GM10266 (cell line): ENCODE results near the gene TRIP6.

Experiments
- DNase-seq: peaks from one replicate; pipeline ENCODE4 v3.0.0; 2012; ENCODE audit errors: extremely low spot score
- TF ChIP-seq, protein P1 (sequence below): IDR thresholded peaks from 2 replicates; pipeline ENCODE4 v1.5.1; 2012; ENCODE audit warnings: mild to moderate bottlenecking, low read depth; ENCODE audit not compliant: control insufficient read depth, insufficient read depth; ENCODE audit errors: missing control alignments

TRIP6 gene

DNA sequence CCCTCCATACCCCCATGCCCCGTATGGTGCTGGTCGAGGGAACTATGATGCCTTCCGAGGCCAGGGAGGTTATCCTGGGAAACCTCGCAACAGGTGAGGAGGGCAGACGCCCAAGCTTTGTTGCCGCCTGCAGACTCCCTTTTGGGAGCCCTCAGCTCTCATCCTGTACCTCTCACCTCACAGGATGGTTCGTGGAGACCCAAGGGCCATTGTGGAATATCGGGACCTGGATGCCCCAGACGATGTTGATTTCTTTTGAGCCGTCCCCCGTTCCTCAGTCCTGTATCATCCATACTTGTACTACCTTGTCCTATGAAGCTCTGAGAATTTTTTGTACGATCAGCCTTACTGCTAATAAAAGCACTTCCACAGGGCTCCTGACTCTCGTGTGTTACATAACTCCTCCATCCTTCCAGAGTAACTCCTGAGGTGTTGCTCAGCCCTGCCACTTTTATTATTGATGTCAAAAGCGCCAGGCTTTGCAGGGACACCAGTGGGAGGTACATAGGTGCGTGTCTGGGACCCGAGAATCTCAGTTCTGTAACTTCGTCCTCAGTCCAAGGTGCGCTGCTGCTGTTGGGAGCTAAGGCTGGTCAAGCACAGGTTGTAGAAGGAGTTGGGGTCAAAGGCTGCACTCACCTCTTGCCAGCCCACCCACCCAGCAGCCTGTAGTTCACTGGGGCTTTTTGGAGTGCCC is 21.3 kb downstream of the TRIP6 start:
- TF ChIP-seq, protein P1, sequence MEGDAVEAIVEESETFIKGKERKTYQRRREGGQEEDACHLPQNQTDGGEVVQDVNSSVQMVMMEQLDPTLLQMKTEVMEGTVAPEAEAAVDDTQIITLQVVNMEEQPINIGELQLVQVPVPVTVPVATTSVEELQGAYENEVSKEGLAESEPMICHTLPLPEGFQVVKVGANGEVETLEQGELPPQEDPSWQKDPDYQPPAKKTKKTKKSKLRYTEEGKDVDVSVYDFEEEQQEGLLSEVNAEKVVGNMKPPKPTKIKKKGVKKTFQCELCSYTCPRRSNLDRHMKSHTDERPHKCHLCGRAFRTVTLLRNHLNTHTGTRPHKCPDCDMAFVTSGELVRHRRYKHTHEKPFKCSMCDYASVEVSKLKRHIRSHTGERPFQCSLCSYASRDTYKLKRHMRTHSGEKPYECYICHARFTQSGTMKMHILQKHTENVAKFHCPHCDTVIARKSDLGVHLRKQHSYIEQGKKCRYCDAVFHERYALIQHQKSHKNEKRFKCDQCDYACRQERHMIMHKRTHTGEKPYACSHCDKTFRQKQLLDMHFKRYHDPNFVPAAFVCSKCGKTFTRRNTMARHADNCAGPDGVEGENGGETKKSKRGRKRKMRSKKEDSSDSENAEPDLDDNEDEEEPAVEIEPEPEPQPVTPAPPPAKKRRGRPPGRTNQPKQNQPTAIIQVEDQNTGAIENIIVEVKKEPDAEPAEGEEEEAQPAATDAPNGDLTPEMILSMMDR, result no peak
- no peak for DNase-seq

DNA sequence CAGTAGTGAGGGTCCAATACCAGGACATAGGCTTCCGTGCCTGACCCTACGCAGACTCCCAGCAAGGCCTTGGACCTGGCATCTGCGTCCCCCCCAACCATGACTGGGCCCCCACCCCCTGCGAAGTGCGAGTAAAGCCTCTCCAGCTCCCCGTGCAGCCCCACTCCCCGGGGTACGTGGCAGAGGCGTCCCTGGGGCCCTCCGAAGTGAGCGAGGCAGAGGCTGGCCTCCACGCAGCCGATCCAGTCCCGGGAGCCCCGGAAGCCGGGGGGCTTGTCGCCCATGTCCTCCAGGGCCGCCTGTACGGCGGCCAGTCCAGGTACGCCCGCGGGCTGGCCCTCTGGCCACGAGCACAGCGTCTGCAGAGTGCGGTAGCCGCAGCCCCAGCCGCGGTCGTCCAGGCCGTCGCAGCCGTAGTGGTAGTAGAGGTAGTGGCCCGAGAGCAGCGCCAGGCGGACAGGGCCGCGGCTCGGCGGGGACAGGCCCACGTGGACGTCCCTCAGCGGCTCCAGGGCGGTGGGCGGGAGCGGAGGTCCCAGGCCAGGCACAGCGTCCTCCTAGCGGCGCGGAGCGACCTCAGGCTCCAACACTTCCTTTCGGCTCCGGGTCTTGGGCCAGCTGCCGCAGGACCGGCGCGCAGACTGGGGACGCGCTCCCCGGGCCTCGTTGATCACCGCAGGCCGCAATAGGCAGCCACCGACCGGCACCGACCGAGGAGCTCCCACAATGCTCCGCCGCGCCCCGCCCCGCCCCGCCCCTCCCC is 22.0 kb downstream of the TRIP6 start, which contains the start of gene UFSP1:
Gene UFSP1, minus strand, starts transcription at position 728 of the 763 bp plus-strand sequence. Its CDS starts 444 bp downstream, at position 284.
- no peak for DNase-seq

DNA sequence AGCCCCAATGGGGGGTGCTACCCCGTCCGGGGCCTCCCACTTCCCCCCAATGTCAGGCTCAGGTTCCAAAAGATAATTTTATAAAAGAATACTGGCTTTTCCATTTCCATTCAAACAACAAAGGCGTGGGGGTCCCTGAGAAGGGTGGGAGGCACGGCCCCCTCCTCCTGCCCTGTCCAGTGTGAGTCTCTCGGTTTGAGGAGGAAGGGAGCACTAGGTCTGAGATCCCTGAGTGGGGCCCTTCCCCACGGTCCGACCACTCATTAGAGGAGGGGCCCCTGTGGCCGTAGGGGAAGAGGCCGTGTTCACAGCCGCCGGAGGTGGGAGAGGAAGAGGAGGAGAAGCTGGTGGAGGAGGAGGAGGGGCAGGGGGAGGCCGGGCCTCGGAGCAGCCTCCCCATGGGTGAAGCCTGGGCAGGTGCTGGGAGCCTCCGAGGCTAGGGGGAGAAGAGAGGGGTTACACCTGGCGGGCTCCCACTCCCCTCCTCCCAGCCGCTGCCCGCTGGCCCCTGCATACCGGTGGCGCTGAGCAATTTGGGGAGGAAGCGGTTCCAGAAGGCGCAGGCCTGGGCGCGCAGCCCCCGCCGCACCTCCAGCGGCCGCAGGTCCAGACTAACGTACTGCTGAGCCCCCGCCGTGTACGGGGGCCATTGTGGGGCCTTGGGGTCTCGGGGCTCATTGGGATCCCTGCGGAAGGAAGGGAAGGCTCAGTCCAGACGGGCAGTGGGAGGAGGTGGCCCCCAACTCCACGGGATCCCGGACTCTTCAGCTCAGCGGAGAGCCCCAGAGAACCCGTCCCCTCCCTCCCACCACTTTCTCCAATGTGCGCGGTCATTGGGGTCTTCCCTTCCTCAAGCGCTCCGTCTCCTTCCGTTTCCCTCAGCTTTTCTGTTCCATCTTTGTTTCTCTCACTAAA is 23.7 kb downstream of the TRIP6 start:
- DNase-seq, result no peak
- TF ChIP-seq, protein P1, result no peak

More for the DNA sequence above, 22.0 kb downstream of the TRIP6 start, which contains the start of gene UFSP1:
- TF ChIP-seq, protein P1, result no peak

DNA sequence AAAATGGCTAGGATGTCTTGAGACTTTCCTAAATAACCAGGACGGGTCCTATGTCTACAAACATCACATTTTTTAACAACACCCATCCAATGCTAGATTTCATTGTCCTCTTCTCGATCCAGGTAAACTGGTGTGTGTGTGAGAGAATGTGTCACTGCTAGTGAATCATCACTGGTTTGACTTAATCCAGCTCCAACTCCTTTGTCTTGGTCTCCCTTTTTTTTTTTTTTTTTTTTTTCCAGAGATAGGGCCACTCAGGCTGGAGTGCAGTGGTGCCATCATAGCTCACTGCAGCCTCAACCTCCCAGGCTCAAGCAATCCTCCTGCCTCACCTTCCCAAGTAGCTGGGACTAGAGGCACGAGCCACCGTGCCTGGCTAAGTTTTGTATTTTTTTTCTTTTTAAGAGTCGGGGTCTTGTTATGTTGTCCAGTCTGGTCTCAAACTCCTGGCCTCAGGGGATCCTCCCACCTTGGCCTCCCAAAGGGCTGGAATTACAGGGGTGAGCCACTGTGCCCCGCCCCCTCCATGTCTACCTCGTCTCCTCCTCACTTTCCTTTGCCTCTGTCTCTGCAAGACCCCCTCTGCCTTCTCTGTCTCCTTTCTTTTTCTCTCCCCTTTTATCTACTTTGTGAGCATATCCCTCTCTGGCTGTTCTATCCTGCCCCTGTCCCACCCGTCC is 24.5 kb downstream of the TRIP6 start:
- no peak for DNase-seq
- TF ChIP-seq, protein P1, result no peak

DNA sequence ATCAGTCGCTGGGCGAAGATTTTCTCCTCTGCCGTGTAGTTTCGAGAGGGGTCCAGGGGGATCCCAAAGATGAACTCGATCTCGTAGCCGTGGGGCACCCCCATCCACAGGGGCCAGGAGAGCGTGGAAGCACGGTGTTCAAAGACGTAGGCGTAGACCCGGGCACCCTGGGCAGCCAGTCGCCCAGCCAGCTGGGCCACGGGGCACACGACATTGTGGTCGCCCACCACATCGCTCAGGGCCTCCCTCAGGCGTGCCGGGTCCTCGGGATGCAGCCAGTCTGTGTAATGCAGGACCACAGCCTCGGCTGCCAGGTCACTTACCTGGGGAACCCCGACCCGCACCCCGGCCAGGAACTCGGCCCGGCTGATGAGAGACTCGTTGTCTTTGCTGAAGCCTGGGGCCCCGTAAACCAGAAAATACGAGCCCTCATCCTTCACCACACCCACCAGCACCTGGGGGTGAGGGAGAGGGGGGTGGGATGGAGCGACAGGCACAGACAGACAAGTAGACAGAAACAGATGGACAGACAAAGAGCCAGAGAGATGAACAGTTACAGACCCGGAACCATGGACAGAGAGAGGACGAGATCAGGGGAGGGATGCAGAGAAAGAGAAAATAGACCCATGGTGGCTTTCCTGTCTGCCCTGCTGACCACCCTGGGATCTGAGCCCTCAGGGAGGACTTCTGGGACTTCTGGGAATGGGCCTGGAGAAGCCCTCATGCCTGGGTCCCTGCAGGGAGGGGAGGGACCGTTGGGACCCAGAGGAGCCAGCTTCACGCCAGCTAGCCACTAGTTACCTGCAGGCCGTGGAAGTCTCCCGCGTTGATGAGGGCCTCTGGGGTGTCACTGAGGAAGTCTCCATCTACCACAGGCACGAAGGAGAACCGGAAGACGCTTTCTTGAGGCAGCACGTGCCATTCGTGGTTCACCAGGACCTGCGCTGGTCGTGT is 25.5 kb downstream of the TRIP6 start:
- TF ChIP-seq, protein P1, result no peak
- DNase-seq, result peak; percentile 13
